HCT116 (cell line): Measurements from ENCODE around the gene RTL10. TPM values are rescaled to one million over a fixed set of nuclear protein-coding genes. Genes with fewer than 3 reads are reported as not detected.

Source experiments
- ATAC-seq: fragments of 200-7000 bp; cut with Tn5 transposase; 2 replicates; pipeline ENCODE4 v1.9.1; 2020; ENCODE audit warnings: mild to moderate bottlenecking, moderate library complexity
- BruUV-seq: library from RNA; stranded (reverse); fragments of 400-500 nt; replicated peaks from 2 replicates; lab custom pipeline; 2021; lab: Mats Ljungman, UMichigan
- CTCF ChIA-PET: fragments of 300-600 bp; sonication (Branson Sonifier 250); formaldehyde crosslinking; loops from one replicate; lab custom pipeline; 2021; ENCODE audit warnings: antibody characterized with exemption; lab: Charles Lee
- POLR2A ChIA-PET: fragments of 300-600, 350-600 bp; sonication (Branson Sonifier 250); formaldehyde crosslinking; loops from one replicate; lab custom pipeline; 2021; ENCODE audit warnings: antibody characterized with exemption; lab: Charles Lee
- RAD21 ChIA-PET, 2 experiments: fragments of 300-600 bp; sonication (Branson Sonifier 250); formaldehyde crosslinking; loops; one replicate each; lab custom pipeline; 2023; ENCODE audit warnings: low total read pairs in 2 of 2; ENCODE audit not compliant: uncharacterized antibody in 2 of 2, unreplicated experiment in 2 of 2, low non-redundant PET in 1 of 2; lab: Charles Lee
- DNase-seq: peaks from one replicate; pipeline ENCODE4 v3.0.0-alpha.2; 2010; ENCODE audit warnings: low read depth, low spot score
- H2AFZ ChIP-seq: fragments of 200-600 bp; shearing (Covaris generic), sonication (generic); 2 replicates; pipeline ENCODE4 v1.6.1; 2017; ENCODE audit warnings: low read depth, mixed run types, mixed read lengths, antibody characterized with exemption, low read length; ENCODE audit not compliant: poor library complexity, severe bottlenecking
- H3K27ac ChIP-seq: 2 replicates; pipeline ENCODE4 v1.5.1; 2012; ENCODE audit warnings: low read depth, low read length
- H3K27me3 ChIP-seq: fragments of 200-600 bp; sonication (generic); 2 replicates; pipeline ENCODE4 v1.6.1; 2016; ENCODE audit warnings: mixed run types, low read length, mixed read lengths; ENCODE audit not compliant: insufficient read depth
- H3K36me3 ChIP-seq, 2 experiments: fragments of 200-500 bp in 1 of 2; fragments of 200-600 bp in 1 of 2; sonication (Bioruptor generic) in 1 of 2; sonication (generic) in 1 of 2; 2 replicates each; pipeline versions ENCODE4 v1.5.1 to v1.6.1; 2014 to 2016; ENCODE audit warnings: low read length in 2 of 2, inconsistent platforms in 1 of 2, mixed read lengths in 1 of 2, mixed run types in 1 of 2; ENCODE audit not compliant: insufficient read depth in 2 of 2, control insufficient read depth in 1 of 2
- H3K4me1 ChIP-seq, 2 experiments: fragments of 200-600 bp in 1 of 2; sonication (generic) in 1 of 2; 2 replicates each; pipeline versions ENCODE4 v1.5.1 to v1.6.1; 2012 to 2017; ENCODE audit warnings: low read length in 2 of 2, inconsistent platforms in 1 of 2, mild to moderate bottlenecking in 1 of 2, mixed read lengths in 1 of 2, mixed run types in 1 of 2, moderate library complexity in 1 of 2; ENCODE audit not compliant: insufficient read depth in 2 of 2, control insufficient read depth in 1 of 2
- H3K4me2 ChIP-seq: fragments of 200-600 bp; sonication (generic); 2 replicates; pipeline ENCODE4 v1.6.1; 2017; ENCODE audit warnings: mixed run types, low read length, mixed read lengths
- H3K4me3 ChIP-seq, 2 experiments: fragments of 200-600 bp in 1 of 2; sonication (generic) in 1 of 2; replicated peaks in 1 of 2; 2 replicates each; pipeline ENCODE4 v1.5.1; 2011 to 2016; ENCODE audit warnings: low read length in 2 of 2, control low read depth in 1 of 2, low read depth in 1 of 2, mild to moderate bottlenecking in 1 of 2, mixed read lengths in 1 of 2, mixed run types in 1 of 2
- H3K79me2 ChIP-seq: fragments of 200-600 bp; sonication (generic); 2 replicates; pipeline ENCODE4 v1.6.1; 2017; ENCODE audit warnings: mild to moderate bottlenecking, mixed run types, low read length, moderate library complexity, mixed read lengths; ENCODE audit not compliant: insufficient read depth
- H3K9ac ChIP-seq: fragments of 200-600 bp; sonication (generic); 2 replicates; pipeline ENCODE4 v1.6.1; 2016; ENCODE audit warnings: low read length, mixed read lengths
- H3K9me2 ChIP-seq: fragments of 200-600 bp; sonication (generic), shearing (Covaris generic); 2 replicates; pipeline ENCODE4 v1.6.1; 2017; ENCODE audit warnings: mixed run types, mild to moderate bottlenecking, moderate library complexity; ENCODE audit not compliant: insufficient read depth
- H3K9me3 ChIP-seq, 2 experiments: fragments of 200-500 bp in 1 of 2; fragments of 200-600 bp in 1 of 2; sonication (Bioruptor generic) in 1 of 2; sonication (generic) in 1 of 2; 2 replicates each; pipeline ENCODE4 v1.6.1; 2014 to 2017; ENCODE audit warnings: low read length in 2 of 2, mixed read lengths in 2 of 2, inconsistent platforms in 1 of 2, low read depth in 1 of 2, mild to moderate bottlenecking in 1 of 2, mixed run types in 1 of 2, moderate library complexity in 1 of 2; ENCODE audit not compliant: control insufficient read depth in 1 of 2, insufficient read depth in 1 of 2
- H4K20me1 ChIP-seq: fragments of 200-600 bp; sonication (generic), shearing (Covaris generic); 2 replicates; pipeline ENCODE4 v1.6.1; 2017; ENCODE audit warnings: mixed run types, mild to moderate bottlenecking, moderate library complexity; ENCODE audit not compliant: insufficient read depth
- CBX3 ChIP-seq: IDR thresholded peaks from 2 replicates; pipeline ENCODE4 v1.6.1; 2012; ENCODE audit warnings: low read depth
- CEBPB ChIP-seq: IDR thresholded peaks from 2 replicates; pipeline ENCODE4 v1.6.1; 2012; ENCODE audit warnings: low read depth
- EZH2 ChIP-seq: fragments of 200-600 bp; sonication (generic); IDR thresholded peaks from 2 replicates; pipeline ENCODE4 v1.6.1; 2017; ENCODE audit warnings: antibody characterized with exemption, mixed run types
- EZH2phosphoT487 ChIP-seq: fragments of 200-600 bp; IDR thresholded peaks from 2 replicates; pipeline ENCODE4 v1.6.1; 2018; ENCODE audit warnings: antibody characterized with exemption, borderline replicate concordance
- FOSL1 ChIP-seq: IDR thresholded peaks from 2 replicates; pipeline ENCODE4 v1.6.1; 2012; ENCODE audit warnings: low read depth
- POLR2A ChIP-seq: IDR thresholded peaks from 2 replicates; pipeline ENCODE4 v1.7.0; 2011; ENCODE audit warnings: borderline replicate concordance; ENCODE audit not compliant: insufficient read depth, insufficient read length; ENCODE audit errors: extremely low read depth
- POLR2AphosphoS5 ChIP-seq: IDR thresholded peaks from 2 replicates; pipeline ENCODE4 v1.6.1; 2011; ENCODE audit warnings: mild to moderate bottlenecking, low read depth, low read length, moderate library complexity
- SP1 ChIP-seq: IDR thresholded peaks from 2 replicates; pipeline ENCODE4 v1.6.1; 2012; ENCODE audit warnings: low read depth
- SRF ChIP-seq: IDR thresholded peaks from 2 replicates; pipeline ENCODE4 v1.6.1; 2012; ENCODE audit warnings: low read depth
- TCF7L2 ChIP-seq: IDR thresholded peaks from 2 replicates; pipeline ENCODE4 v1.7.0; 2011; ENCODE audit warnings: borderline replicate concordance, inconsistent platforms; ENCODE audit not compliant: insufficient read depth, insufficient read length; ENCODE audit errors: extremely low read depth
- ZFX ChIP-seq: fragments of 450-650 bp; IDR thresholded peaks from 2 replicates; pipeline ENCODE4 v1.6.1; 2017
- ZNF274 ChIP-seq: fragments of 200-500 bp; sonication (Bioruptor generic); IDR thresholded peaks from 2 replicates; pipeline ENCODE4 v1.6.1; 2014; ENCODE audit warnings: mild to moderate bottlenecking, low read depth, low read length, inconsistent platforms
- intact Hi-C: fragments of 100-400 bp; cut with micrococcal nuclease; formaldehyde crosslinking; loops from 2 replicates; pipeline ENCODE4 v1.10.0; 2022
- total RNA-seq: library from RNA; stranded (reverse); gene quantifications from one replicate; pipeline ENCODE4 v1.2.1, GENCODE V29; 2021; ENCODE audit not compliant: unreplicated experiment
- TF ChIP-seq, protein P1 (sequence below), 3 experiments: fragments of 200-600 bp in 1 of 3; sonication (generic) in 1 of 3; IDR thresholded peaks in 2 of 3; conservative IDR thresholded peaks in 1 of 3; 2 replicates each; pipeline ENCODE4 v1.5.1; 2012 to 2017; ENCODE audit warnings: low read depth in 2 of 3, low read length in 2 of 3, antibody characterized with exemption in 1 of 3, borderline replicate concordance in 1 of 3, control low read depth in 1 of 3, mild to moderate bottlenecking in 1 of 3, mixed read lengths in 1 of 3, mixed run types in 1 of 3, moderate library complexity in 1 of 3; ENCODE audit not compliant: insufficient read depth in 1 of 3
- TF ChIP-seq, protein P2 (sequence below): IDR thresholded peaks from 2 replicates; pipeline ENCODE4 v1.6.1; 2011; ENCODE audit warnings: mild to moderate bottlenecking, low read length, moderate library complexity; ENCODE audit not compliant: insufficient replicate concordance; ENCODE audit errors: extremely low read depth

RTL10 gene
- total RNA-seq, 1 experiment from 2014 or later: 24.6 TPM

DNA sequence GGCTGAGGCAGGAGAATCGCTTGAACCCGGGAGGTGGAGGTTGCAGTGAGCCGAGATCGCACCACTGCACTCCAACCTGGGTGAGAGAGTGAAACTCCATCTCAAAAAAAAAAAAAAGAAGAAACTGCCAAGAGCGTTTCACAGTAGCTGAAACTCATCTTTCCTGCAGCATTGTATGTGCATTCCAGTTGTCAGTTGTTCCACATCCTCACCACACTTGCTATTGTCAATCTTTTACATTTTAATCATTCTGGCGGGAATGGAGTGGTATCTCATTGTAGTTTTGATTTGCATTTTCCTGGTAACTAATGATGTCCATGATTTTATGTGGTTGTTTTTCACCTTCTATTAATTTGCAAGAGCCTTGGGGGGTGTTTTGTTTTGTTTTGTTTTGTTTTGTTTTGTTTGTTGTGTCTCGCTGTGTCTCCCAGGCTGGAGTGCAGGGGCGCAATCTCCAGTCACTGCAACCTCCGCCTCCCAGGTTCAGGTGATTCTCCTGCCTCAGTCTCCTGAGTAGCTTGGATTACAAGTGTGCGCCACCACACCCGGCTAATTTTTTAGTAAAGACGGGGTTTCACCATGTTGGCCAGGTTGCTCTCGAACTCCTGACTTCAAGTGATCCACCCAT is 8.1 kb upstream of the RTL10 start:
- ATAC-seq: no peak
- ChIA-PET POLR2A (no interaction called here), RAD21 (no interaction called here), CTCF (no interaction called here)
- Histone ChIP-seq H3K4me1 (no peaks in the 10 kb centered on the region), H4K20me1 (no peaks in the 10 kb centered on the region), H3K79me2 (no peaks in the 10 kb centered on the region), H3K4me3 (no peak overlapping the region), H3K36me3 (no peaks in the 10 kb centered on the region), H2AFZ (no peak overlapping the region), H3K4me2 (no peak overlapping the region), H3K27ac (no peak overlapping the region), H3K9ac (no peak overlapping the region), H3K27me3 (no peaks in the 10 kb centered on the region)
- no peak for DNase-seq
- intact Hi-C loops: no loop called here
- no TSS peak for BruUV-seq
- TF ChIP-seq SRF: no peak
- TF ChIP-seq FOSL1: no peak
- TF ChIP-seq EZH2: no peak
- no peak for TF ChIP-seq SP1
- TF ChIP-seq CEBPB: no peak
- TF ChIP-seq POLR2A: no peak
- TF ChIP-seq POLR2AphosphoS5: no peak
- TF ChIP-seq, all 23 proteins: peak for 0
- no peaks in the 10 kb centered on the region for H3K9me2 ChIP-seq
- H3K9me3 ChIP-seq: no peaks in the 10 kb centered on the region

DNA sequence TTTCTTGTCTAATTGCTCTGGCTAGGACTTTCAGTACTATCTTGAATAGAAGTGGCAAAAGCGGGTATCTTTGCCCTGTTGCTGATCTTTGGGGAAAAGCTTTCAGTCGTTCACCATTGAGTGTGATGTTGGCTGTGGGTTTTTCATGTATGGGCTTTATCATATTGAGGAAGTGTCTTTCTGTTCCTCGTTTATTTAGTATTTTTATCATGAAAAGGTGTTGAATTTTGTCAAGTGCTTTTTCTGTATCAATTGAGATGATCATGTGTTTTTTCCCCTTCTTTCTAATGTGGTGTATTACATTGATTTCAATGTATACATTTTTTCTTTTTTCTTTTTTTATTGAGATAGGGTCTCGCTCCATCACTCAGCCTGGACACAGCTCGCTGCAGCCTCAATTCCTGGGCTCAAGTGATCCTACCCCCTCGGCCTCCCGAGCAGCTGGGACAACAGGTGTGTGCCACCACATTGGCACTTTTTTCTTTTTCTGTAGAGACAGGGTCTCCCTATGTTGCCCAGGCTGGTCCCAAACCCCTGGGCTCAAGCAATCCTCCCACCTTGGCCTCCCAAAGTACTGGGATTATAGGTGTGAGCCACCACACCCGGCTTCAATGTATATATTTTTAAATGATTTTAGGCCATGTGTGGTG is 5.3 kb upstream of the RTL10 start:
- Histone ChIP-seq H4K20me1 (no peaks in the 10 kb centered on the region), H3K4me1 (peaks cover 9 to 15% of the 10 kb centered on the region in 2 experiments), H2AFZ (no peak overlapping the region), H3K9me2 (no peaks in the 10 kb centered on the region), H3K4me2 (no peak overlapping the region), H3K9ac (no peak overlapping the region), H3K36me3 (no peaks in the 10 kb centered on the region), H3K27ac (no peak overlapping the region), H3K4me3 (no peak overlapping the region), H3K27me3 (no peaks in the 10 kb centered on the region), H3K79me2 (peaks cover 13% of the 10 kb centered on the region), H3K9me3 (no peaks in the 10 kb centered on the region)
- POLR2A ChIA-PET: no interaction called here
- ATAC-seq: no peak
- TF ChIP-seq CEBPB (no peak), ZNF274 (no peak), TCF7L2 (no peak), FOSL1 (no peak), POLR2AphosphoS5 (no peak), CBX3 (no peak), EZH2phosphoT487 (no peak), SRF (no peak), ZFX (no peak)
- TF ChIP-seq, protein P1, sequence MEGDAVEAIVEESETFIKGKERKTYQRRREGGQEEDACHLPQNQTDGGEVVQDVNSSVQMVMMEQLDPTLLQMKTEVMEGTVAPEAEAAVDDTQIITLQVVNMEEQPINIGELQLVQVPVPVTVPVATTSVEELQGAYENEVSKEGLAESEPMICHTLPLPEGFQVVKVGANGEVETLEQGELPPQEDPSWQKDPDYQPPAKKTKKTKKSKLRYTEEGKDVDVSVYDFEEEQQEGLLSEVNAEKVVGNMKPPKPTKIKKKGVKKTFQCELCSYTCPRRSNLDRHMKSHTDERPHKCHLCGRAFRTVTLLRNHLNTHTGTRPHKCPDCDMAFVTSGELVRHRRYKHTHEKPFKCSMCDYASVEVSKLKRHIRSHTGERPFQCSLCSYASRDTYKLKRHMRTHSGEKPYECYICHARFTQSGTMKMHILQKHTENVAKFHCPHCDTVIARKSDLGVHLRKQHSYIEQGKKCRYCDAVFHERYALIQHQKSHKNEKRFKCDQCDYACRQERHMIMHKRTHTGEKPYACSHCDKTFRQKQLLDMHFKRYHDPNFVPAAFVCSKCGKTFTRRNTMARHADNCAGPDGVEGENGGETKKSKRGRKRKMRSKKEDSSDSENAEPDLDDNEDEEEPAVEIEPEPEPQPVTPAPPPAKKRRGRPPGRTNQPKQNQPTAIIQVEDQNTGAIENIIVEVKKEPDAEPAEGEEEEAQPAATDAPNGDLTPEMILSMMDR (IDR thresholded peaks at IDR 0.05 in 2 of 3, conservative IDR thresholded peaks at IDR 0.05 in 1 of 3; ENCODE audit: borderline replicate concordance in 1 of 3, insufficient read depth in 1 of 3, low read depth in 2 of 3, low read length in 2 of 3): no peak
- TF ChIP-seq, protein P2, sequence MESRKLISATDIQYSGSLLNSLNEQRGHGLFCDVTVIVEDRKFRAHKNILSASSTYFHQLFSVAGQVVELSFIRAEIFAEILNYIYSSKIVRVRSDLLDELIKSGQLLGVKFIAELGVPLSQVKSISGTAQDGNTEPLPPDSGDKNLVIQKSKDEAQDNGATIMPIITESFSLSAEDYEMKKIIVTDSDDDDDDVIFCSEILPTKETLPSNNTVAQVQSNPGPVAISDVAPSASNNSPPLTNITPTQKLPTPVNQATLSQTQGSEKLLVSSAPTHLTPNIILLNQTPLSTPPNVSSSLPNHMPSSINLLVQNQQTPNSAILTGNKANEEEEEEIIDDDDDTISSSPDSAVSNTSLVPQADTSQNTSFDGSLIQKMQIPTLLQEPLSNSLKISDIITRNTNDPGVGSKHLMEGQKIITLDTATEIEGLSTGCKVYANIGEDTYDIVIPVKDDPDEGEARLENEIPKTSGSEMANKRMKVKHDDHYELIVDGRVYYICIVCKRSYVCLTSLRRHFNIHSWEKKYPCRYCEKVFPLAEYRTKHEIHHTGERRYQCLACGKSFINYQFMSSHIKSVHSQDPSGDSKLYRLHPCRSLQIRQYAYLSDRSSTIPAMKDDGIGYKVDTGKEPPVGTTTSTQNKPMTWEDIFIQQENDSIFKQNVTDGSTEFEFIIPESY: no peak
- RAD21 ChIA-PET: no interaction called here
- BruUV-seq: no TSS peak
- CTCF ChIA-PET: no interaction called here
- DNase-seq: no peak
- intact Hi-C loops: loop anchor here (5.0 kb wide), 1 partner anchor 93 kb away; no protein-coding TSS in a partner anchor
